GM18858 (cell line): Measurements from ENCODE around the gene PAPSS2.

Source experiments
- ATAC-seq: cut with Tn5 transposase; IDR thresholded peaks from one replicate; pipeline ENCODE4 v1.9.1; 2021; ENCODE audit not compliant: unreplicated experiment

Gene PAPSS2

DNA sequence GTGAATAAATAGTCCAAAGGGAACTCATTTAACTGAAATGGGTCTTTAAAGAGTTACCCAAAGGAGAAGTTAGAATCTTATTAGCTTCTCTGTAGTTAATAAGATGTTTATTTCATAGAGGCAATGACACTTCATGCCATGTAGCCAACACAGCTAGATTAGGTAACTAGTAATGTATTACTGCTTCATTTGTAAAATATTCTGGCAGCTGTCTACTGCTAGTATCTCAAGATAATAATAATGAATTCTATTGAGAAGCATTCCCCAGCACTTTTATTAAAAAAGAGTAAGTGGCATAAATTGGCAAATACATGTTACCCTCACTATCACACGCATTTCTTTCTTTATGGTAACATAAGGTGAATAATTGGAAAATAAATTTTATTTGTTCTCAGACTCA is 10.1 kb downstream of the PAPSS2 start:
- no peak for ATAC-seq

GRCh38 chr10:87670586-87670985 is 10.9 kb downstream of the PAPSS2 start:
- ATAC-seq, result no peak

DNA sequence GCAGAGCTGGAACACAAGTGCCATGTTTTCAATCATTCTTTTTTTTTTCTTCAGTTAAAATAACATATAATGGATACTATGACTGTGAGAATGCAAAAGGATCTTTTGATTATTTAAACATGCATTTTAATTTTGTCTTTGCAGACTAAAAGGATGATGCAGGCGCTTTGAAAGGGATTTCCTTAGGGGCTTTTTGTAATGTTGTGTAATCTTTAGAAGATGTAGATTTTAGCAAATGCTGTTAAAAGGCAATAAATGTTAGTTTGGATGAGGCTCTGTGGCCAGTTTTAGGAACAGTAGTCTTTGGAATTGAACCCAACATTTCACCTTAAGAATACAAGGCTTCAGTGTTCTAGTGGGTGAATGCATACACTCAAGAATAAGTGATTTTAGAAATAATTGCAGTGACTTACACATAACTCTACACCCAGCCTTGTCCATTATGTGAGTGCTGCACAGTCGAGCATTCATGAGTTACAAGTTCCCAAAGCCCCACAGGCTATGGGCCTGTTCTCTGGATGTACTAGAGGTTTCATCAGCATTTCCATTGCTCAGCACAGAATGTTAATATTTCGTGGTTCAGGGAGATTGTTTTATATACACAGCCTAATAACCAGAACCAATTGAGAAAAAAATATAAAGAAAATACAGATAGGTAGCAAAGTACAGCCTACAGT is 11.6 kb downstream of the PAPSS2 start:
- no peak for ATAC-seq

GRCh38 chr10:87672551-87672950 is 12.9 kb downstream of the PAPSS2 start:
- no peak for ATAC-seq

DNA sequence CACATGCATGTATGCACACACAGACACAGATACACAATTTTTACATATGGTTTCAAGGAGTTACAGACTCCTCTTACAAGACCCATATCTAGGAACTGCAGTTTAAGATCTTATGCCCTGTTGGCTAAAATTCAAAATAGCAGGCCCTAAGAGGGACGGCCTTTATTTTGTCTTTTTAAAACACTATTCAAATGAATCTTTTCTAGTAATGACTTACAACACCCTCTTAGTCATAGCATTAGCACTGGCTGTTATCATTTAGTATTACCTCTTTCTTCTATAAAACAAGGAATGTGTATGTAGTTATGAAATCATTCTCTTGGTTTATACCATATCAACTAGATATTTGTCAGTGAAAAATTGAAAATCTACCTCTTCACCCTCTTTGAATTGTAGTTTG is 15.3 kb downstream of the PAPSS2 start:
- ATAC-seq, result no peak

DNA sequence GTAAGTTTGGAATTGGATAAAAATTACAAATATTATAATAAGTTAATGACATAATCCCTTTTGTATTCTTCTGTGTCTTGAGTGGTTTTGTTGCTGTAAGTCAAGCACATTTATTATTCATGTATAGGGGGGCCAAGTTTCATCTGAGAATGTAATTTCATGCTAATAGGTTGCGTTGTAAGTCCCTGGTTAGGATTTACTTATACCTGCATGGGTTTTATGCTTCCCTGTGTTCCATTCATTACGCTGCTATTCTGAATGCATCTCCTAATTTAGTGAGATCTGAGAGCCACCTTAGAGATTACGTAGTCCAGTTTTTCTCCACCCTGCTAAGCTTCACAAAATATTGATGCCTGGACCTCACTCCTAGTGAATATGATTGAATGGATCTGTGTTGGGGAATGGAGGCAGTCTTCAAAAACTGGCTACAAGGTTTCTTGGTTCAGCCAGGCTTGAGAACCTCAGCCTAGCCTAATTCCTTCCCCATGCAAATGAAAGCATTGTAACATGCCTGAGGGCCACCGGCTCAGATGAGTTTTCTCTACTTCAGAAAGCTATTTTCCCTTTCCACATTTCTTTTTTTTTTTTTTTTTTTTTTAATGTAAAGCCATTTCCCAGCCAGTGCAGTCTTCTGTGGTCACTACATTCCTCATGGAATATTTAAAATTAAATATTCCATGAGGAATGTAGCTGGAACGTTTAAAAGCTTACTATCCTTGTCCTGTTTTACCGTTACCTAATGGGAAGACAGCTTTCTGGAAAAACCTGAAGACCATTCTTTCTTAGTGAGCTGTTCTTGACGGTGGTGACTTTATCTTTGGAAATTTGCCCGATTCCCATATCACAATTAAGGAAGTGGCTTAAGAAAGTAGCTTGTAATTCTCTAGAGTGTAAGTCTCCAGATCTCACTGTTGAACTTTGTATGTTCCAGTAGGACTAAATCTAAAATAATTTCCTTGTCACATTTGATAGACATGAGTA is 16.0 kb downstream of the PAPSS2 start:
- ATAC-seq, result no peak

GRCh38 chr10:87677595-87677994 is 17.9 kb downstream of the PAPSS2 start:
- ATAC-seq, result no peak

DNA sequence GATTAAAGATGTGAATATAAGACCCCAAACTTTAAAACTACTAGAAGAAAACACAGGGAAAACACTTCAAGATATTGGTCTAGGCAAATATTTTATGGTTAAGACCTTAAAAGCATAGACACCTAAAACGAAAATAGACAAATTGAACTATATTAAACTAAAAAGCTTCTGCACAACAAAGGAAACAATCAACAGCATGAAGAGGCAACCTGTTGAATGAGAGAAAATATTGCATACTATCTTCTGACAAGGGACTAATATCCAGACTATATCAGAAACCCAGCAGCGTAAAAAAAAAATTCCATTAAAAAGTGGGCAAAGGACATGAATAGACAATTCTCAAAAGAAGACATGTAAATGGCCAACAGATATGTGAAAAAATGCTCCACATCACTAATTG is 18.6 kb downstream of the PAPSS2 start:
- ATAC-seq, result no peak

GRCh38 chr10:87683356-87683755 is 23.7 kb downstream of the PAPSS2 start:
- no peak for ATAC-seq

GRCh38 chr10:87684001-87684638 is 24.4 kb downstream of the PAPSS2 start:
- ATAC-seq, result no peak

GRCh38 chr10:87685832-87686574 is 26.3 kb downstream of the PAPSS2 start:
- ATAC-seq, result no peak

- ATAC-seq, result no peak
Observed at GRCh38 chr10:87691506-87692070, 31.9 kb downstream of the PAPSS2 start.

DNA sequence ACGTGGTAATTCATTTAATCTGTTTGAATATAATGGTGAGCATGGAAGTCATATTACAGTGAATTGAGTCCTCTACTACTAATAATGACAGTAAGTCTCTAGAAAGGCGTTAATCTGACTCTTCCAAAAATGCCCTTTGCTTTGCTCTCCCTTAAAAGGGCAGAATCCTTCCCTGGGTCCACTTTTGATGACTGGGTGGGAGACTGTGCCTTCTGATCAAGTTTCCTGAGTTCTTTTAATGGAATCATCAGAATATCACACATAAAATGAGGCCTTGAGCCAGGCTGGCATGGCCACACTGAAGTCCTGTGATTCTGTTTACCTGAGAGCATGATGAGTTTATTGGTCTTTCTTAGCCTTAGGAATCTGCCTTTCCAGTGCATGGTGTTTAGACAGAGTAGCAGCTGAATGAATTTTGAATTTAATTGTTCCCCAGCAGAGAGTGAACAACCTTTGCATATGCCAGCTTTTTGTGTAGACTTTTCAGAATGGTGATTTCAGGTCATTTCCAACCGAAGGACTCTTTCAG is 33.3 kb downstream of the PAPSS2 start:
- ATAC-seq, result no peak

DNA sequence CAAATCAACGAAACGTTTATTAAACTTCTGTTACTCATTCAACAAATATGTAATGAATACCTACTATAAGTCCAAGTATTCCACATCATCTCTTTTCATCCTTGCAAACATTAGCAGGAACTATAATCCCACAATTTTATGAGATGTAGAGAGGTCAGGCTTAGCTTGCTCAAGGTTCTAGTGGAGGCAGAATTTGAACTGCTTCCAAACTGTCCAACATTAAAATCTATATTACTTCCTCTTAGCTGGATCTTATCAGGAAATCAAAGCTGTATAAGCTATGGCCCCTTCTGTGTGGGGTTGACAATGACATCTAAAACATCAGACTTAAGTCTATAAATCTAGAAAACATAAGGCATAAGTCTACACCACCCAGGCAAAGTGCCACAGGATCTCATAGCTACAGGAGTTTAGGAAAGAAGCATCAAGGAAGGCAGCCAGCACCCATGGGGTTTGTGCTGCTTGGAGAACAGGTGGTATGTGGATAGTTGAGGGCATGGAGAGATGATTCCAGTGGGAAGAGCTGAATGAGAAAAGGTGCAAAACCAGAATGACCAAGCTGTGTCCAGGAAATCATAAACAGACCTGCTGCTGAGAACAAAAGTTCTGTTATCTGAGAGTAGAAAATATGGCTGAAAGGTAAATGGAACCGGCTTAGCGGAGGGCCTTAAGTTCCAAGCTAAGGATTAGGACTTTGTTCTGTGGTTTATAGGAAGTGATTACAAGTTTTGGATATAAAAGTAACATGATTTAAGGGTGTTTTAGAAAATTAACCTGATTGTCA is 34.5 kb downstream of the PAPSS2 start:
- no peak for ATAC-seq

DNA sequence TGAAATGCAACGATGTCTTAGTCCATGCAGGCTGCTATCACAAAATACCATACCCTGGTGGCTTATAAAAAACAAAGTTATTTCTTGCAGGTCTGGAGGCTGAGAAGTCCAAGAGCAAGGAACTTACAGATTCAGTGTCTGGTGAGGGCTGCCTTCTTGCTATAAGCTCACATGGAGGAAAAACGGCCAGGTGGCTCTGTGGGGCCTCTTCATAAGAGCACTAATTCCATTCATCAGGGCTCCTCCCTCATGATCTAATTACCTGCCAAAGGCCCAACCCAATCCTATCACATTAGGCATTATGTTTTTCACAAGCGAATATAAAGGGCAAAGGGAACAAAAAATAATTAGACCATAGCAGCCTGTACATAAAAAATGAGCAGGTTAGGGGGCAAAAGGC is 35.4 kb downstream of the PAPSS2 start:
- no peak for ATAC-seq

GRCh38 chr10:87696922-87697745 is 37.5 kb downstream of the PAPSS2 start:
- ATAC-seq, result no peak

DNA sequence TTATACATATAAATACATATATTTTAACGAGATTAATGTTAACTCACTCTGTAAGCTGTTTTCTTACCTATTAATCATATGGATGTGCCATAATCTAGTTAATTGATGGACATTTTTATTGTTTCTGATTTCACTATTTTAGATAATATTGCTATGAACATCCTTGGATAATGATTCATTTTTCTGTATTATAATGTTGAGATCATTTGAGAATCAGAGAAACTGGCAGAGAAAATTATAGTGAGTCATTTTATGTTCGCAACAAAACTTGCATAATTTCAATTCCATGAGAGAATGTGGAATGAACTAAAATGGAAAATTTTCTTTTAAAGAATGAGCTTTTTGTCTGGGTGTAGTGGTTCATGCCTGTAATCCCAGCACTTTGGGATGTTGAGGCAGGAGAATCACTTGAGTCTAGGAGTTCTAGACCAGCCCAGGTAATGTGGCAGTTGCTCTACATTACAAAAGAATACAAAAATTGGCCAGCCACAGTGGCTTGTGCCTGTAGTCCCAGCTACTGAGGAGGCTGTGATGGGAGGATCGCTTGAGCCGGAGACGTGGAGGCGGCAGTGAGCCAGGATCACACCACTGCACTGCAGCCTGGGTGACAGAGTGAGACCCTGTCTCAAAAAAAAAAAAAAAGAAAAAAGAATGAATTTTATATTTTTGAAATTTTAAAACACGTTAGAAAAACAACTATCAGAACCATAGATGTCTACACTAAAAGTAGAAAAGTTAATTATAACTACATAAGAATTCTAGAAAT is 40.5 kb downstream of the PAPSS2 start:
- ATAC-seq, result no peak
